Measurements from ENCODE around the gene KCNQ1. TPM values are rescaled to one million over a fixed set of nuclear protein-coding genes. Genes with fewer than 3 reads are reported as not detected.

The KCNQ1 gene
- total RNA-seq, 2 donors from 2014 or later: 51.4 to 55.8 TPM

GRCh38 chr11:2549876-2550605 lies 105.2 kb downstream of the KCNQ1 start:
- no peak for DNase-seq
- H3K4me1 ChIP-seq: no peaks in the 10 kb centered on the region
- intact Hi-C loops (cut with DNase I): no loop called here

GRCh38 chr11:2550606-2550970 lies 105.8 kb downstream of the KCNQ1 start:
- H3K27ac ChIP-seq: no peak overlapping the region
- H3K27me3 ChIP-seq: no peaks in the 10 kb centered on the region
- no peak overlapping the region for H3K9ac ChIP-seq (ENCODE audit: low read depth in 2 of 2, low read length in 2 of 2)
- no peak overlapping the region for H3K4me3 ChIP-seq
- no peaks in the 10 kb centered on the region for H3K9me3 ChIP-seq
- intact Hi-C loops (cut with DNase I): no loop called here
- no peak for DNase-seq
- H3K36me3 ChIP-seq: no peaks in the 10 kb centered on the region
- H3K4me1 ChIP-seq: no peaks in the 10 kb centered on the region
- no peak for TF ChIP-seq CTCF (IDR thresholded peaks at IDR 0.05)

More at GRCh38 chr11:2549876-2550605, 105.2 kb downstream of the KCNQ1 start:
- Histone ChIP-seq H3K4me3 (no peak overlapping the region), H3K27me3 (no peaks in the 10 kb centered on the region), H3K36me3 (no peaks in the 10 kb centered on the region), H3K9ac (ENCODE audit: low read depth in 2 of 2, low read length in 2 of 2) (no peak overlapping the region), H3K27ac (no peak overlapping the region), H3K9me3 (no peaks in the 10 kb centered on the region)
- no peak for TF ChIP-seq CTCF (IDR thresholded peaks at IDR 0.05)

GRCh38 chr11:2551131-2551530 lies 106.3 kb downstream of the KCNQ1 start:
- Histone ChIP-seq H3K9ac (ENCODE audit: low read depth in 2 of 2, low read length in 2 of 2) (no peak overlapping the region), H3K27me3 (no peaks in the 10 kb centered on the region), H3K4me1 (no peaks in the 10 kb centered on the region), H3K36me3 (no peaks in the 10 kb centered on the region), H3K9me3 (no peaks in the 10 kb centered on the region), H3K27ac (no peak overlapping the region), H3K4me3 (no peak overlapping the region)
- TF ChIP-seq CTCF (IDR thresholded peaks at IDR 0.05): no peak
- no peak for DNase-seq
- intact Hi-C loops (cut with DNase I): no loop called here

- H3K4me3 ChIP-seq: no peak overlapping the region
- no peak overlapping the region for H3K27ac ChIP-seq
- TF ChIP-seq CTCF (IDR thresholded peaks at IDR 0.05): no peak
- no peaks in the 10 kb centered on the region for H3K4me1 ChIP-seq
- no peaks in the 10 kb centered on the region for H3K9me3 ChIP-seq
- no peak for DNase-seq
- no peaks in the 10 kb centered on the region for H3K36me3 ChIP-seq
- intact Hi-C loops (cut with DNase I): no loop called here
- H3K9ac ChIP-seq (ENCODE audit: low read depth in 2 of 2, low read length in 2 of 2): no peak overlapping the region
- H3K27me3 ChIP-seq: no peaks in the 10 kb centered on the region
Observed at GRCh38 chr11:2552210-2552609, 107.4 kb downstream of the KCNQ1 start.

GRCh38 chr11:2553198-2553597 lies 108.4 kb downstream of the KCNQ1 start:
- intact Hi-C loops (cut with DNase I): no loop called here
- H3K4me1 ChIP-seq: no peaks in the 10 kb centered on the region
- no peak for TF ChIP-seq CTCF (IDR thresholded peaks at IDR 0.05)
- no peak overlapping the region for H3K9ac ChIP-seq (ENCODE audit: low read depth in 2 of 2, low read length in 2 of 2)
- no peak overlapping the region for H3K27ac ChIP-seq
- no peaks in the 10 kb centered on the region for H3K27me3 ChIP-seq
- H3K9me3 ChIP-seq: no peaks in the 10 kb centered on the region
- no peak overlapping the region for H3K4me3 ChIP-seq
- DNase-seq: no peak
- no peaks in the 10 kb centered on the region for H3K36me3 ChIP-seq
